NCI-H2029 (cell line): ENCODE measurements around the gene ILDR2.
A peak's percentile ranks its signal among the peaks of the same experiment; 100 is the strongest.

Source experiments
- DNase-seq: peaks from one replicate; lab custom pipeline; 2025; lab: John Stamatoyannopoulos, UW

The ILDR2 gene

GRCh38 chr1:166971252-166971651 is 4.1 kb downstream of the ILDR2 start:
- no peak for DNase-seq

DNA sequence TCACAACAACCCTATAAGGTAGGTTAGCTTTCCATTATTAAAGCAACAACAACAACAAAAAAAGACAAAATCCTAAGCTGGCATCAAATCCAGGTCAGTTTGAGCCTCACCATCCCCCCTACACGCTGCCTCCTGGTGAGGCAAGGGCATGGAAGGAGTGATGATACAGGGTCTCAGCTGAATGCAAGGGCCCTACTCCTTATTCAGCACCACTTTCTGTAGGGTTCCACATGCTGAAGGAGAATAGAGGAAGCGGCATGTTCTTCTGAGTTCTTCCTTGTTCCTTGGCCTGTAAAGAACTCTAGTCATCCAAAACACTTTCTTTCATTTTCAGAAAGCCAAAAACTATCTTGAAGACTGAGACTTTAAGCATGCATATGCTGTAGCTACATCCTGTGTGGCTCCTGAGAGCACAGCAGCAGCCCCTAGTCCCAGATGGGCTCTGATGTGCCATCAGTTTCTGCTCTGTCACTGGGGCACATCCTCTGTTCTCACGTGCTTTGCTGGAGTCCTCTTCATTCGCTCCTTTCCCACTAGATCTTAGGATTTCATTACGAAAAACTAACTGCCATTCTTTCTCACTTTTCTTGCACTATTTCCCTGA is 6.2 kb downstream of the ILDR2 start:
- DNase-seq: no peak

DNA sequence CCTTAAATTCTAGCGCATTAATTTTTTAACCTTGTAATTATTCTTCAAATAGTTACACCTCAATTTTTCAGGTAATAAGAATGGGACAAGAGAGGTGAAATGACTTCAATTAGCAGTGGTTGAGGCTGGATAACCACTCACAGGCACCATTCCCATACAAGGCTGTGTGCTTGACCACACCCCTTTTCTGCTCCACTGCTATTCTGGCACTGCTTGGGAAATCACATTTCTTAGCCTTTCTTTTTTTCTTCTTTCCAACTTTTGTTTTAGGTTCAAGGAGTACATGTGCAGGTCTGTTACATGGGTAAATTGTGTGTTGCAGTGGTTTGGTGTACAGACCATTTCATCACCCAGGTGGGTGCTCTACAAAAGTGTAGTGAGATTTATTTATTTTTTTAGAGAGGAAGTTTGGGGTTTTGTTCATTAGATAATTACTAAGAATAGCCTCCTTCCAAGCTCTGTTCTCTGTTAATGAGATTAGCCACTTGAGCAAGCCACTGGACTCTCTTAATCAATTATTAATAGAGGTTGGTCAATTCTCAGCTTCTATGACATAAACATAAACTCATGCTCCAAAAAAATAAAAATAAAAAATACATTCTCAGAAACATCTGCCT is 14.4 kb downstream of the ILDR2 start:
- DNase-seq: no peak

- no peak for DNase-seq
Observed at GRCh38 chr1:166956872-166957271, 18.5 kb downstream of the ILDR2 start.

- DNase-seq: no peak
Observed at GRCh38 chr1:166956057-166956850, 19.1 kb downstream of the ILDR2 start.

GRCh38 chr1:166953491-166953890 is 21.8 kb downstream of the ILDR2 start:
- DNase-seq: no peak

- no peak for DNase-seq
Observed at GRCh38 chr1:166952002-166952746, 23.2 kb downstream of the ILDR2 start.

DNA sequence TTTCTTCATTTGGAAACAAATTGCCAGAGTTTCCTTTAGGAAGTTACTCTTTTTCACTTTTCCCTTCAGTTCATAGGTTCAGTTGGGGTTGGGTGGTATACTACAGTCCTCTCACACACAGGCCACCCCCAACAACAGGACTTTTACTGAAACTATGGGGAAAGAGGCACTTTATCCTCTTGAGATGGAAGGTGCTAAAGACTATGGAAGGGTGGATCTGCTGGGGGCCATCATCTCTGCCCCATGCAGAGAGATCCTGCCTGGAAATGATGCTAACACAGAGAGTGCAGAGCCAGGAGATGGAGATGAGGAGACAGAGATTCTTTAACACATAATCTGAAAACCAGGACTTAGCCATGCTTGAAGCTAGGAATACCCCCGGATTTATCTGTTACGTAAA is 24.3 kb downstream of the ILDR2 start:
- no peak for DNase-seq

DNA sequence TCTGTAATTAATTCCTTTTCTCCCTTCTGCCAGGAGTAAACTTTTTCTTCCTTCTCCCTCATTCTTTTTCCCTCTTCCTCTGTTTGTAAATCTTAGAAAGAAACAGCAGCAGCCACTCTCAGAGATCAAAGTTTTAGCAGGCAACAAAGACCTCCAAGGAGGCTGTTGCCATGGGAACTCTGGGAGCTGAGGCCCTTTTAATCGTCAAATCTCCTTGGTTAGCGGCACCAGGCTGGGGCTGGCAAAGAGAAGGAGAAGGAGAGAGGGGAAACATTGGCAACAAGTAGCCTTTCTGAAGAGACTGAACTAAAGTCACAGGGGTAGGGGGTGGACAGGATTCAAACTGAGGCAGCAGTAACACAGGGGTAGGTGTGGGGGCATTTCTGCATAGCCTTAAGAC is 25.2 kb downstream of the ILDR2 start:
- no peak for DNase-seq

- no peak for DNase-seq
Observed at GRCh38 chr1:166948856-166949350, 26.4 kb downstream of the ILDR2 start.

DNA sequence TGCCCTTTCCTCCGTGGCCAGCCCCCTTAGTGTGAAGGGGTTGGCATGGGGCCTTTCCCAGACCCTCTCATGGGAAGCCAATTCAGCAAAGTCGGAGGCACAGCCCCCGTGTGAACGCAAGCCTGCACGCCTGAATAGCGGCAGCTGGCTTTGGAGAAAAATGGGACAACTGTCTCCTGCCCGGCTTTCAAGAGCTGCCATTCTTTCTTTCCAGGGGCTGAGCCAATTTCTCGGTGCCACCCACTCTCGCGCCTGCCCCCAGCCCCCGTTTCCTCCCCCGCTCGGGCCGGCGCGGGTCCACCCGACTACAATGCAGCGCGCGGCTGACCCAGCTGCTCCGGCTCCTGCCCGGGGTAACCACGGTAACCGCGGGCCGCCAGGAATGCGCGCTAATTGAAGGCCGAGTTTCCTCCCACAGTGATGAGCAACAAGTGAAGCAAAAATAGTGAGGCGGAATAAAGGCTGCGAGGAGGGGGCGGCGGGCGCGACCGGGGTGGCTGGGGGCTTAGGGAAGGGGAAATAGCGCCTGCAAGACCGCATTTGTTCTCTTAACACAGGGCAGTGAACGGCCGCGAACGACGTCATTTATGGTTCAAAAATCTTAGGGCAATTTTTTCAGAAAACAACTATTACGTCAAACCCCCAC is 27.8 kb downstream of the ILDR2 start:
- peak; percentile 5 for DNase-seq

GRCh38 chr1:166944186-166944967 is 31.0 kb downstream of the ILDR2 start:
- DNase-seq: no peak

- no peak for DNase-seq
Observed at GRCh38 chr1:166939741-166940375, 35.5 kb downstream of the ILDR2 start.

DNA sequence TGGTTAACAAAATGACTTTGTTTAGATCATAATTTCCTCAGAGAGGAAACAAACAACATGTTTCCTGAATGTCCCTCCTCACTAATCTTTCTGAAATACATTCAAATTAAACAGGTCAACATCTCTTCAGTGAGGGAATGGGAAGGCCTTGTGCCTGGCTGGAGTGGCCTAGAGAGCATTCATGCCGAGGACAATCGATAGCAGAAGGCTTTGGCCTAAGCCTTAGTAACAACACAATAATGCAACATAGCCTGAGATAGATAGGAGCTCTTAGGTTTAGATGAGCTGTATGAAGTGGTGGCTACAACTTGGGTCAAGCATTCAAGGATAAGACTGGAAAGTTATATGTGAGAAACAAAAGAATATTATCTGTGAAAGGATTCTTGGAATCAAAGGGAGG is 37.4 kb downstream of the ILDR2 start:
- DNase-seq: no peak

- no peak for DNase-seq
Observed at GRCh38 chr1:166937329-166937728, 38.0 kb downstream of the ILDR2 start.

- DNase-seq: no peak
Observed at GRCh38 chr1:166933633-166934032, 41.7 kb downstream of the ILDR2 start.

DNA sequence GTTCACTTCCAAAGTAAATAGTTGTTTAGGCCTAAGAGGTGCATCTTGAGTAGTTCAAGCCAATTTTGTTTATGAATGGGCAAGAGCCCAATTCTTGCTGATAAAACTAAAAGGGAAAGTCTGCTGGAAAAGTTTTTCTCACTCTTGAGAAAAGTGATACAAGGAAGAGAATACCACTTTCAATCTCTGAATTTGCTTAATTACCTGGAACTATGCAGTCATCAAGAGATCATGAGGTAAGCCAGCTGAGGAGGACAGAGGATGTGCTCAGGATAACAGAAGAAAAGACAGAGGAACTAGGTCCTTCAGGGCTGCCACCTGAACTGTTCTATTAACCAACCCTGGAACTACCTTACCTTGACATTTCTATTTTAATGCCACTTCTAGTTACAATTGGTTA is 42.2 kb downstream of the ILDR2 start:
- DNase-seq: no peak

DNA sequence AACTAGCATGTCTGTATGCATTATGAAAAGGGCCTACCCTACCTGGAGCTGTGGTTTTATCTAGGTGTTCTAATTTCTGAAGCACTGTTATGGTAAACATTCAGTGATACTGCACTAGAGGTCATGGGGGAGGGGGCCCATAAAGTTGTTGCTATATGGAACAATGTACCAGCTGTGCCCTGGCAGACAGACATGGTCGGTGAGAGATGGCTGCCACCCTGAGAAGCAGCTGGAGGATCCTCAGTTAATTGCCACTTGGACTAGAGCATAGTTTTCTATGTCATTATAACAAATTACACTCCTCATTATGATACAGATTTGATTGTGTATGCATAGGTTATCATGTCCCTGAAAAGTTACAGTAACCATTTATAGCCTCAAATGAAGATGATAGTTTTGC is 45.4 kb downstream of the ILDR2 start:
- DNase-seq: no peak

DNA sequence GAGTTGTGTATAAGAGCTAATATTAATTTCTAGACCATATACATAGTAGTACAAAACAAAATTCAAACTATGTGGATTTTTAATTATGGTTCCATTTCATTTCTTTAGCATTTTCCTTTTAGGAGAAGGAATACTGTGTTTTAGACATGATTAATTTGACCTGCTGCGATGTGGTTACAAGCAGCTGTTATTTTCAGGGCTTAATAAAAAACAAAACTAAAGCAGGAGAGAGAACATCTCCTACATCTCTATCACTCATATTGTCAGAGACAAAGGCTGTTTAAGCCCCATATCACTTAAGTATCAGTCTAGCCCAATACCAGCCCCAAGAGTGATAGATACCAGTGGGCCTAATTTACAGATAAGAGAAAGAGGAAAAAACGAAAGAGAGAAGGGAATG is 47.6 kb downstream of the ILDR2 start:
- no peak for DNase-seq

DNA sequence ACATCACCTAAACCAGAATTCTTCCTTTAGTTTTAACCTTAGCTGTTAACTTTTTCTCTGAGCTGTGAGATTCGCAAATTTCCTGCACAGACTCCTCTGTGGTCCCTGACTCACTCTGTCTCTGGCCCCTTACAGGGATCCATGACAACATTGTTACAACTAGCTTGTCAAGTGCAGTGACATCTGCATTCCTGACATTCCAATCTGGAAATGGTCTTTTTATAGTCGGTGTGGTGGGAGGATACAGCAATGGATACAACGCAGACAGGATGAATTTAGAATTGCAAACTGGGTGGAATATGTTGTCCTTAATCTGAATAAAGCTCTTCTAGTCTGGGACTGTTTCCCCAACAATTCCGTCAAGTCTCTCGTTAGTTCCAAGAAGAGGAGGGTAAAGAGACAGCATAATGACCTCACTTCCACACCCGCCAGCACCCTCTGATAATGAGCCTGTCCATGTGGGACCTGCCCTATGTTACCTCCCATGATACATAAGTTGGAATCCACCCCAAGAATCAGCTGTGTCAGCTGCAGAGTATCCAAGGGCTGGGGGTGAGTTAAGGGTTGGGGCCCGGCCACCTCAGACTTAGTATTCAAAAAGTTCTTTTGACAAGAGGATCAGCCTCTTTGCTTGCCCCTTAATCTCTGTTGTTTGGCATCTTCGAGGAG is 49.4 kb downstream of the ILDR2 start:
- DNase-seq: no peak
